SK-N-SH treated with all-trans-retinoic acid at 6 μM for 48 hours (cell line): ENCODE results near the gene NBAS.

Experiments used
- ARNTL ChIP-seq: fragments of 450-650 bp; formaldehyde crosslinking; IDR thresholded peaks from 2 replicates; pipeline ENCODE4 v1.5.0; 2020; ENCODE audit warnings: low read depth, mild to moderate bottlenecking, moderate library complexity, borderline replicate concordance
- ISL1 ChIP-seq: fragments of 250-450 bp; sonication (Bioruptor Pico); IDR thresholded peaks from 2 replicates; pipeline ENCODE4 v2.1.2; 2022; ENCODE audit warnings: mild to moderate bottlenecking, moderate library complexity
- ZFP30 ChIP-seq: fragments of 450-650 bp; formaldehyde crosslinking; IDR thresholded peaks from 2 replicates; pipeline ENCODE4 v1.5.0; 2022; ENCODE audit warnings: mild to moderate bottlenecking, moderate library complexity
- ZNF565 ChIP-seq: fragments of 450-650 bp; formaldehyde crosslinking; conservative IDR thresholded peaks from 2 replicates; pipeline ENCODE4 v1.5.0; 2020; ENCODE audit warnings: low read depth, mild to moderate bottlenecking, moderate library complexity
- ZNF70 ChIP-seq: fragments of 450-650 bp; formaldehyde crosslinking; IDR thresholded peaks from 2 replicates; pipeline ENCODE4 v1.5.0; 2020; ENCODE audit warnings: mild to moderate bottlenecking, moderate library complexity
- ZNF8 ChIP-seq: fragments of 450-650 bp; formaldehyde crosslinking; IDR thresholded peaks from 2 replicates; pipeline ENCODE4 v1.5.0; 2020; ENCODE audit warnings: mild to moderate bottlenecking, moderate library complexity
- TF ChIP-seq, protein P1 (sequence below): fragments of 250-450 bp; sonication (Bioruptor Pico); IDR thresholded peaks from 2 replicates; pipeline ENCODE4 v1.5.1; 2021; ENCODE audit warnings: mild to moderate bottlenecking, moderate library complexity
- TF ChIP-seq, protein P2 (sequence below): fragments of 250-450 bp; sonication (Bioruptor Pico); IDR thresholded peaks from 2 replicates; pipeline ENCODE4 v1.8.0; 2020; ENCODE audit warnings: mild to moderate bottlenecking, moderate library complexity, borderline replicate concordance
- TF ChIP-seq, protein P3 (sequence below): fragments of 250-450 bp; sonication (Bioruptor Pico); IDR thresholded peaks from 2 replicates; pipeline ENCODE4 v1.5.1; 2020; ENCODE audit warnings: low read depth, mild to moderate bottlenecking, moderate library complexity

DNA sequence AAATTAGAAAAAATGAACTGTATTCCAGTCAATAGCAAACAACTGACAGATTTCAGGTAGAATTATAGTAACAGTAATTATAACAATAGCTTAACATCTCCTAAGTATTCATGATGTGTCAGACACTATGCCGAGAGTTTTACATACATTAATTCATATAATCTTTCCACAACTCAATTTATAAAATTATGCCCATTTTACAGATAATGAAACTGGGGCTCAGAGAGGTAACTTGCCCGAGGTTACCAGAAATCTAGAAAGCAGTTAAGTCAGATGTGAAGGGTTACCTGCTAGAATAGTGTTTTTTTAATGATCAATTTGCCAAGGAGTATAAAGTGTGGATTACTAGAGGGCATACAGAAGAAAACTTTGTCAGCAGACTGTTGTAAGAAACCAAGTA, 12.2 kb downstream of the NBAS start:
- TF ChIP-seq, protein P1, sequence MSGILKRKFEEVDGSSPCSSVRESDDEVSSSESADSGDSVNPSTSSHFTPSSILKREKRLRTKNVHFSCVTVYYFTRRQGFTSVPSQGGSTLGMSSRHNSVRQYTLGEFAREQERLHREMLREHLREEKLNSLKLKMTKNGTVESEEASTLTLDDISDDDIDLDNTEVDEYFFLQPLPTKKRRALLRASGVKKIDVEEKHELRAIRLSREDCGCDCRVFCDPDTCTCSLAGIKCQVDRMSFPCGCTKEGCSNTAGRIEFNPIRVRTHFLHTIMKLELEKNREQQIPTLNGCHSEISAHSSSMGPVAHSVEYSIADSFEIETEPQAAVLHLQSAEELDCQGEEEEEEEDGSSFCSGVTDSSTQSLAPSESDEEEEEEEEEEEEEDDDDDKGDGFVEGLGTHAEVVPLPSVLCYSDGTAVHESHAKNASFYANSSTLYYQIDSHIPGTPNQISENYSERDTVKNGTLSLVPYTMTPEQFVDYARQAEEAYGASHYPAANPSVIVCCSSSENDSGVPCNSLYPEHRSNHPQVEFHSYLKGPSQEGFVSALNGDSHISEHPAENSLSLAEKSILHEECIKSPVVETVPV = no peak
- TF ChIP-seq ISL1 (CRISPR knock-in tag) (no peak), ZNF70 (CRISPR knock-in tag) (no peak), ZFP30 (CRISPR knock-in tag) (no peak), ZNF8 (CRISPR knock-in tag) (no peak), ZNF565 (CRISPR knock-in tag) (no peak), ARNTL (no peak)
- TF ChIP-seq, protein P2, sequence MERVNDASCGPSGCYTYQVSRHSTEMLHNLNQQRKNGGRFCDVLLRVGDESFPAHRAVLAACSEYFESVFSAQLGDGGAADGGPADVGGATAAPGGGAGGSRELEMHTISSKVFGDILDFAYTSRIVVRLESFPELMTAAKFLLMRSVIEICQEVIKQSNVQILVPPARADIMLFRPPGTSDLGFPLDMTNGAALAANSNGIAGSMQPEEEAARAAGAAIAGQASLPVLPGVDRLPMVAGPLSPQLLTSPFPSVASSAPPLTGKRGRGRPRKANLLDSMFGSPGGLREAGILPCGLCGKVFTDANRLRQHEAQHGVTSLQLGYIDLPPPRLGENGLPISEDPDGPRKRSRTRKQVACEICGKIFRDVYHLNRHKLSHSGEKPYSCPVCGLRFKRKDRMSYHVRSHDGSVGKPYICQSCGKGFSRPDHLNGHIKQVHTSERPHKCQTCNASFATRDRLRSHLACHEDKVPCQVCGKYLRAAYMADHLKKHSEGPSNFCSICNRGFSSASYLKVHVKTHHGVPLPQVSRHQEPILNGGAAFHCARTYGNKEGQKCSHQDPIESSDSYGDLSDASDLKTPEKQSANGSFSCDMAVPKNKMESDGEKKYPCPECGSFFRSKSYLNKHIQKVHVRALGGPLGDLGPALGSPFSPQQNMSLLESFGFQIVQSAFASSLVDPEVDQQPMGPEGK (CRISPR knock-in tag) = no peak
- TF ChIP-seq, protein P3, sequence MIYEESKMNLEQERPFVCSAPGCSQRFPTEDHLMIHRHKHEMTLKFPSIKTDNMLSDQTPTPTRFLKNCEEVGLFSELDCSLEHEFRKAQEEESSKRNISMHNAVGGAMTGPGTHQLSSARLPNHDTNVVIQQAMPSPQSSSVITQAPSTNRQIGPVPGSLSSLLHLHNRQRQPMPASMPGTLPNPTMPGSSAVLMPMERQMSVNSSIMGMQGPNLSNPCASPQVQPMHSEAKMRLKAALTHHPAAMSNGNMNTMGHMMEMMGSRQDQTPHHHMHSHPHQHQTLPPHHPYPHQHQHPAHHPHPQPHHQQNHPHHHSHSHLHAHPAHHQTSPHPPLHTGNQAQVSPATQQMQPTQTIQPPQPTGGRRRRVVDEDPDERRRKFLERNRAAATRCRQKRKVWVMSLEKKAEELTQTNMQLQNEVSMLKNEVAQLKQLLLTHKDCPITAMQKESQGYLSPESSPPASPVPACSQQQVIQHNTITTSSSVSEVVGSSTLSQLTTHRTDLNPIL (CRISPR knock-in tag) = no peak
